GM23338 (cell line): Measurements from ENCODE around the gene REM2.
A peak's percentile ranks its signal among the peaks of the same experiment; 100 is the strongest.

Source experiments
- CREB1 ChIP-seq: fragments of 250-450 bp; sonication (Bioruptor Pico); IDR thresholded peaks from 2 replicates; pipeline ENCODE4 v1.5.0; 2020; ENCODE audit warnings: low read depth, mild to moderate bottlenecking, moderate library complexity
- CTCF ChIP-seq, 2 experiments: fragments of 200-600 bp in 1 of 2; sonication (generic) in 1 of 2; conservative IDR thresholded peaks; 2 replicates each; pipeline versions ENCODE4 v1.5.1 to v1.6.1; 2016 to 2017; ENCODE audit warnings: antibody characterized with exemption in 2 of 2, low read depth in 2 of 2, mild to moderate bottlenecking in 2 of 2, moderate library complexity in 1 of 2
- EZH2 ChIP-seq: fragments of 200-600 bp; sonication (generic); IDR thresholded peaks from one replicate; pipeline ENCODE4 v1.8.0; 2017; ENCODE audit warnings: antibody characterized with exemption, mild to moderate bottlenecking, low read depth; ENCODE audit not compliant: unreplicated experiment
- EZH2phosphoT487 ChIP-seq: fragments of 200-600 bp; sonication (generic); IDR thresholded peaks from one replicate; pipeline ENCODE4 v1.8.1; 2018; ENCODE audit warnings: antibody characterized with exemption; ENCODE audit not compliant: unreplicated experiment
- JUNB ChIP-seq: IDR thresholded peaks from one replicate; pipeline ENCODE4 v1.6.1; 2016; ENCODE audit warnings: antibody characterized with exemption; ENCODE audit not compliant: unreplicated experiment
- NANOG ChIP-seq: IDR thresholded peaks from 2 replicates; pipeline ENCODE4 v1.6.1; 2016; ENCODE audit warnings: antibody characterized with exemption, borderline replicate concordance
- POLR2AphosphoS5 ChIP-seq: IDR thresholded peaks from 2 replicates; pipeline ENCODE4 v1.6.1; 2016; ENCODE audit warnings: antibody characterized with exemption, low read depth
- REST ChIP-seq: IDR thresholded peaks from one replicate; pipeline ENCODE4 v1.6.1; 2018; ENCODE audit warnings: antibody characterized with exemption; ENCODE audit not compliant: unreplicated experiment
- STAT1 ChIP-seq: IDR thresholded peaks from one replicate; pipeline ENCODE4 v1.6.1; 2016; ENCODE audit warnings: antibody characterized with exemption; ENCODE audit not compliant: unreplicated experiment
- ZNF114 ChIP-seq: fragments of 250-450 bp; sonication (Bioruptor Pico); IDR thresholded peaks from 2 replicates; pipeline ENCODE4 v1.5.0; 2020; ENCODE audit warnings: mild to moderate bottlenecking, moderate library complexity
- ZNF331 ChIP-seq: fragments of 250-450 bp; sonication (Bioruptor Pico); IDR thresholded peaks from 2 replicates; pipeline ENCODE4 v1.5.0; 2020; ENCODE audit warnings: low read depth, mild to moderate bottlenecking, moderate library complexity
- ZNF462 ChIP-seq: fragments of 250-450 bp; sonication (Bioruptor Pico); IDR thresholded peaks from 2 replicates; pipeline ENCODE4 v1.5.0; 2020; ENCODE audit warnings: mild to moderate bottlenecking, moderate library complexity
- TF ChIP-seq, protein P1 (sequence below): IDR thresholded peaks from 2 replicates; pipeline ENCODE4 v1.6.1; 2016; ENCODE audit warnings: antibody characterized with exemption

- TF ChIP-seq CTCF (conservative IDR thresholded peaks at IDR 0.05; ENCODE audit: low read depth in 2 of 2) (peak in 1 of 2 experiments; percentile 38; a peak in 2 of 4 replicates), EZH2 (no peak), ZNF114 (CRISPR knock-in tag) (no peak), EZH2phosphoT487 (no peak), CREB1 (no peak), ZNF462 (CRISPR knock-in tag) (no peak), REST (no peak), POLR2AphosphoS5 (peak; percentile 66), JUNB (no peak), NANOG (no peak), STAT1 (no peak), ZNF331 (CRISPR knock-in tag) (no peak)
- TF ChIP-seq, protein P1, sequence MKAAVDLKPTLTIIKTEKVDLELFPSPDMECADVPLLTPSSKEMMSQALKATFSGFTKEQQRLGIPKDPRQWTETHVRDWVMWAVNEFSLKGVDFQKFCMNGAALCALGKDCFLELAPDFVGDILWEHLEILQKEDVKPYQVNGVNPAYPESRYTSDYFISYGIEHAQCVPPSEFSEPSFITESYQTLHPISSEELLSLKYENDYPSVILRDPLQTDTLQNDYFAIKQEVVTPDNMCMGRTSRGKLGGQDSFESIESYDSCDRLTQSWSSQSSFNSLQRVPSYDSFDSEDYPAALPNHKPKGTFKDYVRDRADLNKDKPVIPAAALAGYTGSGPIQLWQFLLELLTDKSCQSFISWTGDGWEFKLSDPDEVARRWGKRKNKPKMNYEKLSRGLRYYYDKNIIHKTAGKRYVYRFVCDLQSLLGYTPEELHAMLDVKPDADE = 0 out of 2 replicates have a peak, but pooled peaks have one; percentile 12
These were observed 3.7 kb downstream of the REM2 start for GRCh38 chr14:22886500-22887259.
